Right atrium auricular region (tissue), 2 donors: ENCODE results near the gene TMEM87B. TPM values are rescaled to one million over a fixed set of nuclear protein-coding genes. Genes with fewer than 3 reads are reported as not detected.

Experiments used
- DNase-seq: peaks from one replicate; pipeline ENCODE4 v3.0.0-alpha.2; 2019; ENCODE audit warnings: low spot score
- H3K27ac ChIP-seq, 2 donors: fragments of 200-600 bp; sonication (generic); 1 replicate in 1 of 2; 2 replicates in 1 of 2; pipeline ENCODE4 v1.5.1; 2016 to 2019
- H3K27me3 ChIP-seq, 2 donors: fragments of 200-600 bp; sonication (generic); one replicate each; pipeline versions ENCODE4 v1.5.1 to v1.6.0; 2017 to 2019
- H3K36me3 ChIP-seq: fragments of 200-600 bp; sonication (generic); one replicate; pipeline ENCODE4 v1.5.1; 2016
- H3K4me1 ChIP-seq, 2 donors: fragments of 200-600 bp; sonication (generic); one replicate each; pipeline versions ENCODE4 v1.5.1 to v1.6.0; 2017 to 2019
- H3K4me3 ChIP-seq, 2 donors: fragments of 200-600 bp; sonication (generic); 1 replicate in 1 of 2; 2 replicates in 1 of 2; pipeline ENCODE4 v1.5.1; 2017 to 2019; ENCODE audit warnings: mild to moderate bottlenecking in 1 of 2, moderate library complexity in 1 of 2
- H3K9me3 ChIP-seq, 2 donors: fragments of 200-600 bp; sonication (generic); one replicate each; pipeline ENCODE4 v1.5.1; 2019
- total RNA-seq, 2 donors: library from RNA; depleted of rRNA; stranded (reverse); fragments of >200 nt; gene quantifications; one replicate each; pipeline ENCODE4 v1.1.0, GENCODE V29; 2016
- TF ChIP-seq, protein P1 (sequence below), 2 donors: fragments of 200-600 bp; sonication (generic); IDR thresholded peaks; one replicate each; pipeline ENCODE4 v1.5.1; 2019; ENCODE audit warnings: antibody characterized with exemption in 2 of 2

TMEM87B gene
- total RNA-seq, 2 donors from 2014 or later, result 7.7 to 8.8 TPM

DNA sequence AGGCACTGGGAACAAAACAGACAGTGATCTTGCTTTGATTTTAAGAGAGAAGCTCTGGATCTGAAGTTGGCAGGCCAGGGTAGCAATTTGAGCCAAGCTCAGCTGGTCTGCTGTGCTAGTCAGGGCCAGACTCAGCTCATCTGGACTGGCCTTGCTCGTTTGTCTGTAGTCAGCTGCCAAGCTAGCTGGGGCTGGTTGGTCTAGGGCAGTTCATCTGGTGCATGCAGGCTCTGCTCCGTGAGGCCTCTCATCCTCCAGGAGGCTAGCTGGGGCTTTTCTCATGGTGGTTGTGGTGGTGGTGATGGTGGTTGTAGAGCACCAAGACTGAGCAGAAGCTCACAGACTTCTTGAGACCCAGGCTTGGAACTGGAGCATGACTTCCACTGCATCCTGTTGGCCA is 93.4 kb downstream of the TMEM87B start:
- no peaks in the 10 kb centered on the region for H3K27me3 ChIP-seq
- TF ChIP-seq, protein P1, sequence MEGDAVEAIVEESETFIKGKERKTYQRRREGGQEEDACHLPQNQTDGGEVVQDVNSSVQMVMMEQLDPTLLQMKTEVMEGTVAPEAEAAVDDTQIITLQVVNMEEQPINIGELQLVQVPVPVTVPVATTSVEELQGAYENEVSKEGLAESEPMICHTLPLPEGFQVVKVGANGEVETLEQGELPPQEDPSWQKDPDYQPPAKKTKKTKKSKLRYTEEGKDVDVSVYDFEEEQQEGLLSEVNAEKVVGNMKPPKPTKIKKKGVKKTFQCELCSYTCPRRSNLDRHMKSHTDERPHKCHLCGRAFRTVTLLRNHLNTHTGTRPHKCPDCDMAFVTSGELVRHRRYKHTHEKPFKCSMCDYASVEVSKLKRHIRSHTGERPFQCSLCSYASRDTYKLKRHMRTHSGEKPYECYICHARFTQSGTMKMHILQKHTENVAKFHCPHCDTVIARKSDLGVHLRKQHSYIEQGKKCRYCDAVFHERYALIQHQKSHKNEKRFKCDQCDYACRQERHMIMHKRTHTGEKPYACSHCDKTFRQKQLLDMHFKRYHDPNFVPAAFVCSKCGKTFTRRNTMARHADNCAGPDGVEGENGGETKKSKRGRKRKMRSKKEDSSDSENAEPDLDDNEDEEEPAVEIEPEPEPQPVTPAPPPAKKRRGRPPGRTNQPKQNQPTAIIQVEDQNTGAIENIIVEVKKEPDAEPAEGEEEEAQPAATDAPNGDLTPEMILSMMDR (IDR thresholded peaks at IDR 0.05), result no peak
- peak; percentile 43 for DNase-seq
- H3K27ac ChIP-seq, result peak overlapping the region in 1 of 2 donors; percentile 50
- H3K36me3 ChIP-seq, result no peaks in the 10 kb centered on the region
- no peaks in the 10 kb centered on the region for H3K9me3 ChIP-seq
- H3K4me1 ChIP-seq, result peaks cover 0 to 24% of the 10 kb centered on the region in 2 donors
- no peak overlapping the region for H3K4me3 ChIP-seq

DNA sequence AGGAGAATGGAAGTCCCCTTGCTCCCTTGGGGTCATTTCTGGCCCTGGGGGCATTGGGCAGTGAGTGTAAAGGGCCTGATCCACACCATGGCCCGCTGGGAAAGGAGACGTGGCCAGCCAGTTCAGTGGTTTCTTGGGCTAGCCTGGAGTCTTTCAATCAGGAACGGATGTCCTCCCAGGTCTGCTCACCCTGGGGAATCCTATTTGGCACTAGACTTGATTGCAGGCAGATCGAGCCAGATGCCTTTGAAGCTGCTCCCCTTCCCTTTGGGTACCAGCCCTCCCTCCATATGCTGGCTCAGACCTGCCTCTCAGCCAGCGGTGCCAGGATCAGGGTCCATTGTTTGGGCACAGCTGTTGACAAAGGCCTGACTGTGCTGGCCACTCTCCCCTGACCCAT is 94.1 kb downstream of the TMEM87B start:
- peak; percentile 30 for DNase-seq
- no peaks in the 10 kb centered on the region for H3K27me3 ChIP-seq
- H3K4me3 ChIP-seq, result no peak overlapping the region
- no peaks in the 10 kb centered on the region for H3K36me3 ChIP-seq
- no peaks in the 10 kb centered on the region for H3K9me3 ChIP-seq
- TF ChIP-seq, protein P1 (IDR thresholded peaks at IDR 0.05), result no peak
- H3K27ac ChIP-seq, result peak overlapping the region in 1 of 2 donors; percentile 18
- H3K4me1 ChIP-seq, result peaks cover 0 to 24% of the 10 kb centered on the region in 2 donors

DNA sequence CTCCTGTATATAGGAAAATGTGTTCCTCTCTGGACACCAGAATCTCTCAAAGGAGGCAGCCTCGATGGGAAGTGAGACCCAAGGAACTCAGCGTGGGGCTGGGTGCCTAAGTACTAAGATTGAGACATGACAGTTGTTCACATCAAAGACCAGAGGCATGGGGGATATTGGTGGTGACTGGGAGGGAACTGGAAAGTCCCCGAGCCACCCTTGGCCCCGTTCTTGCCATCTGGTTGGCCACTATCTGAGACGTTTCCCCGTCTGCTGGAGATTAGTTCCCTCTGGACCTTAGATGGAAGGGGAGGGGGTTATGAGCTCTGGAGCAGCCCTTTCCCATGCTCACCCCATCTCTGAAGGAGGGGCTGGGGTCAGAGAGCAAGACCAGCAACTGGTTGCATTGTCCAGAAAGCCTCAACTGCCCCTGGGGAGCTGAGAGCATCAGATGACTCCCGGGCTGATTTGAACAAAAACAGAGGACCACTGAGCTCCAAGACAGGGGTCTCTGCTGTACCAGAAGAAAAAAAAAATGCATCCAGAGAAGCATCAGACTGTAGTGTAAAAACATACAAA is 94.9 kb downstream of the TMEM87B start:
- Histone ChIP-seq H3K27ac (peak overlapping the region in 1 of 2 donors; percentile 18), H3K9me3 (no peaks in the 10 kb centered on the region), H3K36me3 (no peaks in the 10 kb centered on the region), H3K27me3 (no peaks in the 10 kb centered on the region), H3K4me1 (peaks cover 0 to 24% of the 10 kb centered on the region in 2 donors), H3K4me3 (no peak overlapping the region)
- TF ChIP-seq, protein P1 (IDR thresholded peaks at IDR 0.05), result no peak
- DNase-seq, result peak; percentile 50

DNA sequence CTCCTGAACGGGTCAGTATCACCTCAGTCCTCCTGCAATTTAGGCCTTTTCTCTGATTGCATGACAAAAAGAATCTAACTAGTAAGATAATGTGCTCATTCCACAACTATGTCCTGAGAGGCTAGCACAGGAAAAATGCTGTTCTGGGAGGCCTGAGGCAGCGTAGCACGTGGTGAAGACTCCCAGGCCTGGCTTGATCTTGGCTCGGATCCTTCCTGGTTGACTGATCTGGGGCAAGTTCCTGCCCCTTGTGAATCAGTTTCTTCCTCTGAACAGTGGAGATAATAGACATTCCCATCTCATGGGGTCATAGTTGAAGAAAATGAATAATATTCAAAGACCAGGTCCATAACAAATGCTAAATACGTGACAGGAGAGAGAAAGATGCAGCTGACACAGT is 95.4 kb downstream of the TMEM87B start:
- Histone ChIP-seq H3K4me1 (peaks cover 0 to 24% of the 10 kb centered on the region in 2 donors), H3K4me3 (no peak overlapping the region), H3K9me3 (no peaks in the 10 kb centered on the region), H3K36me3 (no peaks in the 10 kb centered on the region), H3K27me3 (no peaks in the 10 kb centered on the region), H3K27ac (no peak overlapping the region)
- TF ChIP-seq, protein P1 (IDR thresholded peaks at IDR 0.05), result no peak
- peak; percentile 63 for DNase-seq

DNA sequence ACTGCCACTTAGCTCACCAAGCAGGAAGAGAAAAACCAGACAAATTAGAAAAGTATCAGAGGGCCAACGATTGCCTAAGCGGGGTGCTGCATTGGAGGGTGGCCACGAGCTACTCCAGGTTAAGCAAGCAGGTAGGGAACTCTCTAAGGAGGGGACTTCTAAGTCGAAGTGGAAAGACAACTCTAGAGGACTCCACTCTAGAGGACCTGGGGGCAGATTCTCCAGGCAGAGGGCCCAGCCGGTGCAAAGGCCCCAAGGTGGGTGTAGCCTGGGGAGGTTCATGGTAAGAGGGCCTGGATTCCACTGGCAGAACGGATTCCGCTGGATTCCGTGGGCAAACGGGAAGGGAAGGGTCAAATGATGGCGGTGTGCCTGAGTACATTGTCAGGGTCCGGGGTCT is 95.8 kb downstream of the TMEM87B start:
- H3K4me1 ChIP-seq, result peaks cover 0 to 24% of the 10 kb centered on the region in 2 donors
- H3K27me3 ChIP-seq, result no peaks in the 10 kb centered on the region
- DNase-seq, result peak; percentile 28
- H3K4me3 ChIP-seq, result no peak overlapping the region
- no peak overlapping the region for H3K27ac ChIP-seq
- TF ChIP-seq, protein P1 (IDR thresholded peaks at IDR 0.05), result no peak
- no peaks in the 10 kb centered on the region for H3K9me3 ChIP-seq
- no peaks in the 10 kb centered on the region for H3K36me3 ChIP-seq

DNA sequence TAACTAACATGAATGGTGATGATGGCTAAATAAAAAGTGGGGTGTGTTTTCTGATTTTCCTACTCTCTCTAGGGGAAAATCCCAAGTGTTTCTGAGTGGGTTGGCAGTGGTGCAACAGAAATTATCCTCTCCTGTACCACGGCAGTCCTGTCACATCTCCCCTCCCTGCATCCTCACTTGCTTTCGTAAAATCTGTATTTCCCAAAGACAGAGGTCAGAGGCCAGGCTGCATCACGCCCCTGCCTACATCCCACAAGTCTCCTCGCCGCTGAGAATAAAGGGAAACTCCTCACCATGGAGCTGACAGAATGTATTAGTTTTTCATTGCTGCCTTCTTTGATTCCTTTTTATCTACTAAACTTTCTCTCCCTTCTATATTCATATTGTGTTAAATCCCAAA is 96.2 kb downstream of the TMEM87B start:
- Histone ChIP-seq H3K36me3 (no peaks in the 10 kb centered on the region), H3K27ac (no peak overlapping the region), H3K4me1 (peaks cover 0 to 24% of the 10 kb centered on the region in 2 donors), H3K4me3 (no peak overlapping the region), H3K9me3 (no peaks in the 10 kb centered on the region), H3K27me3 (no peaks in the 10 kb centered on the region)
- TF ChIP-seq, protein P1 (IDR thresholded peaks at IDR 0.05), result no peak
- DNase-seq, result no peak
